ENCODE data around the gene SLC10A7. TPM values are rescaled to one million over a fixed set of nuclear protein-coding genes. Genes with fewer than 3 reads are reported as not detected.
A peak's percentile ranks its signal among the peaks of the same experiment; 100 is the strongest.

Gene SLC10A7
- total RNA-seq, 2 experiments from 2014 or later, result 10.7 to 11.0 TPM

GRCh38 chr4:146349306-146349705 lies 172.4 kb downstream of the SLC10A7 start:
- POLR2A ChIA-PET, result no interaction called here
- intact Hi-C loops (cut with micrococcal nuclease), result no loop called here

GRCh38 chr4:146347822-146348221 lies 173.9 kb downstream of the SLC10A7 start:
- intact Hi-C loops (cut with micrococcal nuclease), result no loop called here
- CTCF ChIA-PET, result interaction anchor here (1.1 kb wide), 1 partner anchor 9 kb away, joined by 4 read pairs; no protein-coding TSS in a partner anchor
- ATAC-seq (no peak), DNase-seq (no peak)
- POLR2A ChIA-PET, result no interaction called here
- Mint-ChIP-seq H3K27me3 (no peaks in the 10 kb centered on the region), H3K36me3 (ENCODE audit: low read depth) (peaks cover 2% of the 10 kb centered on the region), H3K27ac (no peak overlapping the region), H3K4me3 (no peak overlapping the region), H3K4me1 (ENCODE audit: low read depth) (peaks cover 16% of the 10 kb centered on the region), H3K9me3 (no peaks in the 10 kb centered on the region)
- no peak for TF ChIP-seq CTCF (IDR thresholded peaks at IDR 0.05)

More at GRCh38 chr4:146349306-146349705, 172.4 kb downstream of the SLC10A7 start:
- CTCF ChIA-PET, result no interaction called here
- ATAC-seq (no peak), DNase-seq (no peak)
- no peak overlapping the region for H3K27ac Mint-ChIP-seq
- no peaks in the 10 kb centered on the region for H3K27me3 Mint-ChIP-seq
- H3K9me3 Mint-ChIP-seq, result no peaks in the 10 kb centered on the region
- no peak overlapping the region for H3K4me3 Mint-ChIP-seq
- peaks cover 16% of the 10 kb centered on the region for H3K4me1 Mint-ChIP-seq (ENCODE audit: low read depth)
- peaks cover 2% of the 10 kb centered on the region for H3K36me3 Mint-ChIP-seq (ENCODE audit: low read depth)
- no peak for TF ChIP-seq CTCF (IDR thresholded peaks at IDR 0.05)

GRCh38 chr4:146346276-146346675 lies 175.5 kb downstream of the SLC10A7 start:
- H3K4me3 Mint-ChIP-seq, result no peak overlapping the region
- peaks cover 16% of the 10 kb centered on the region for H3K4me1 Mint-ChIP-seq (ENCODE audit: low read depth)
- peaks cover 2% of the 10 kb centered on the region for H3K36me3 Mint-ChIP-seq (ENCODE audit: low read depth)
- no peak overlapping the region for H3K27ac Mint-ChIP-seq
- CTCF ChIA-PET, result interaction anchor here (0.6 to 1.2 kb wide), 3 partner anchors 283 to 751 kb away, joined by 3 to 4 read pairs (median 3); no protein-coding TSS in a partner anchor
- no peaks in the 10 kb centered on the region for H3K9me3 Mint-ChIP-seq
- ATAC-seq, result no peak
- POLR2A ChIA-PET, result no interaction called here
- intact Hi-C loops (cut with micrococcal nuclease), result no loop called here
- DNase-seq, result no peak
- TF ChIP-seq CTCF (IDR thresholded peaks at IDR 0.05), result no peak
- no peaks in the 10 kb centered on the region for H3K27me3 Mint-ChIP-seq

GRCh38 chr4:146343776-146344175 lies 178.0 kb downstream of the SLC10A7 start:
- peaks cover 14% of the 10 kb centered on the region for H3K4me1 Mint-ChIP-seq (ENCODE audit: low read depth)
- H3K27ac Mint-ChIP-seq, result no peak overlapping the region
- no peak overlapping the region for H3K4me3 Mint-ChIP-seq
- intact Hi-C loops (cut with micrococcal nuclease), result loop anchor here (5.0 kb wide), 2 partner anchors 179 to 754 kb away; partner anchors contain the start of gene SLC10A7
- no peaks in the 10 kb centered on the region for H3K36me3 Mint-ChIP-seq (ENCODE audit: low read depth)
- ChIA-PET CTCF (interaction anchor here (0.7 to 1.4 kb wide), 7 partner anchors 13 to 751 kb away, joined by 3 to 5 read pairs (median 3); partner anchors contain the start of gene POU4F2), POLR2A (no interaction called here)
- TF ChIP-seq CTCF (IDR thresholded peaks at IDR 0.05), result no peak
- H3K27me3 Mint-ChIP-seq, result no peaks in the 10 kb centered on the region
- H3K9me3 Mint-ChIP-seq, result no peaks in the 10 kb centered on the region
- ATAC-seq (no peak), DNase-seq (no peak)

GRCh38 chr4:146343199-146343598 lies 178.5 kb downstream of the SLC10A7 start:
- Mint-ChIP-seq H3K4me1 (ENCODE audit: low read depth) (peaks cover 14% of the 10 kb centered on the region), H3K36me3 (ENCODE audit: low read depth) (no peaks in the 10 kb centered on the region), H3K4me3 (no peak overlapping the region), H3K9me3 (no peaks in the 10 kb centered on the region), H3K27ac (no peak overlapping the region), H3K27me3 (no peaks in the 10 kb centered on the region)
- DNase-seq (peak; percentile 18), ATAC-seq (no peak)
- no peak for TF ChIP-seq CTCF (IDR thresholded peaks at IDR 0.05)
- ChIA-PET POLR2A (interaction anchor here (0.6 to 0.7 kb wide), 2 partner anchors 179 to 613 kb away, joined by 3 read pairs; no protein-coding TSS in a partner anchor), CTCF (interaction anchor here (1.0 to 2.2 kb wide), 9 partner anchors 14 to 754 kb away, joined by 3 to 9 read pairs (median 3); partner anchors contain the start of gene POU4F2)
- intact Hi-C loops (cut with micrococcal nuclease), result loop anchor here (5.0 kb wide), 2 partner anchors 179 to 754 kb away; partner anchors contain the start of gene SLC10A7

Data from activated CD8-positive, alpha-beta T cell treated with anti-CD3 and anti-CD28 coated beads for 36 hours (primary cell).